Endothelial cell (in vitro differentiated cells): Measurements from ENCODE around the gene SMG5. TPM values are rescaled to one million over a fixed set of nuclear protein-coding genes. Genes with fewer than 3 reads are reported as not detected.
"Not testable (repeated sequence)": the region's sequence is repeated elsewhere in the genome, so short reads cannot be mapped to it uniquely, and the experiment has no call there.

Experiments used
- DNase-seq: peaks from one replicate; pipeline ENCODE4 v3.0.0; 2021; ENCODE audit warnings: low spot score
- H3K27ac Mint-ChIP-seq: one replicate; pipeline ENCODE4 v1.8.0; 2021; ENCODE audit warnings: mixed read lengths, inconsistent platforms; ENCODE audit not compliant: unreplicated experiment
- H3K27me3 Mint-ChIP-seq: one replicate; pipeline ENCODE4 v1.8.0; 2021; ENCODE audit warnings: mild to moderate bottlenecking, moderate library complexity, mixed read lengths, inconsistent platforms; ENCODE audit not compliant: unreplicated experiment
- H3K36me3 Mint-ChIP-seq: one replicate; pipeline ENCODE4 v1.8.0; 2021; ENCODE audit warnings: mild to moderate bottlenecking, low read depth, mixed read lengths, inconsistent platforms; ENCODE audit not compliant: unreplicated experiment
- H3K4me1 Mint-ChIP-seq: one replicate; pipeline ENCODE4 v1.8.0; 2021; ENCODE audit warnings: mild to moderate bottlenecking, mixed read lengths, inconsistent platforms; ENCODE audit not compliant: unreplicated experiment
- H3K4me3 Mint-ChIP-seq: one replicate; pipeline ENCODE4 v1.8.0; 2021; ENCODE audit warnings: mild to moderate bottlenecking, mixed read lengths, inconsistent platforms; ENCODE audit not compliant: unreplicated experiment
- H3K9me3 Mint-ChIP-seq: one replicate; pipeline ENCODE4 v1.8.0; 2021; ENCODE audit warnings: mixed read lengths, inconsistent platforms; ENCODE audit not compliant: unreplicated experiment
- CTCF ChIP-seq: fragments of 200-600 bp; sonication (generic); IDR thresholded peaks from one replicate; pipeline ENCODE4 v1.5.0; 2021; ENCODE audit warnings: antibody characterized with exemption; ENCODE audit not compliant: unreplicated experiment
- long read RNA-seq: library from polyadenylated mRNA; unstranded; transcript quantifications from one replicate; pipeline ENCODE4 v2.0.0, GENCODE V29; 2020; ENCODE audit not compliant: unreplicated experiment
- total RNA-seq: library from RNA; stranded (reverse); fragmentation: NEBNext Ultra II Directional; extraction: Animal tissue kit (Norgen Biotek cat#: 25700); gene quantifications from one replicate; pipeline ENCODE4 v1.2.1, GENCODE V29; 2021; ENCODE audit not compliant: unreplicated experiment

Gene SMG5
- 75.2 TPM for total RNA-seq
- long read RNA-seq, full-length matches to known transcripts: 7 of 21 reads
- long read RNA-seq, partial matches to known transcripts: 9 of 21 reads
- long read RNA-seq, other reads (novel, unspliced or antisense): 5 of 21 reads

- no peak for TF ChIP-seq CTCF
- DNase-seq: peak; percentile 95
- H3K27ac Mint-ChIP-seq: peak within 1 kb of the TSS; percentile 92
- no peaks in the 10 kb centered on the region for H3K9me3 Mint-ChIP-seq
- H3K4me3 Mint-ChIP-seq: peak within 1 kb of the TSS; percentile 99
- peaks cover 3% of the 10 kb centered on the region for H3K27me3 Mint-ChIP-seq
- peaks cover 21% of the 10 kb centered on the region for H3K4me1 Mint-ChIP-seq
- peaks cover 12% of the 10 kb centered on the region for H3K36me3 Mint-ChIP-seq
These were observed at the start of gene SMG5 for GRCh38 chr1:156282479-156283222. Gene SMG5 (minus strand): TSS chr1:156282825. CDS start chr1:156282680, 145 bp downstream.

- H3K27ac Mint-ChIP-seq, H3K4me3 Mint-ChIP-seq, H3K27me3 Mint-ChIP-seq, H3K4me1 Mint-ChIP-seq, DNase-seq, H3K9me3 Mint-ChIP-seq: not testable (repeated sequence)
- peaks cover 23% of the 10 kb centered on the region for H3K36me3 Mint-ChIP-seq
These were observed 40.6 kb upstream of the SMG5 start for GRCh38 chr1:156323179-156323578.

- Mint-ChIP-seq H3K27me3 (no peaks in the 10 kb centered on the region), H3K36me3 (peaks cover 29% of the 10 kb centered on the region)
These were observed 37.9 kb upstream of the SMG5 start for GRCh38 chr1:156320560-156320959.

GRCh38 chr1:156319664-156320063 is 37.0 kb upstream of the SMG5 start:
- Mint-ChIP-seq H3K36me3 (peaks cover 24% of the 10 kb centered on the region), H3K27ac (no peak overlapping the region), H3K4me1 (no peaks in the 10 kb centered on the region), H3K4me3 (no peak overlapping the region), H3K9me3 (no peaks in the 10 kb centered on the region), H3K27me3 (no peaks in the 10 kb centered on the region)
- TF ChIP-seq CTCF: peak; percentile 51
- no peak for DNase-seq

More at GRCh38 chr1:156320560-156320959, 37.9 kb upstream of the SMG5 start:
- H3K4me1 Mint-ChIP-seq: no peaks in the 10 kb centered on the region
- H3K27ac Mint-ChIP-seq: no peak overlapping the region
- H3K4me3 Mint-ChIP-seq: peak overlapping the region; percentile 56
- H3K9me3 Mint-ChIP-seq: no peaks in the 10 kb centered on the region
- no peak for DNase-seq
- no peak for TF ChIP-seq CTCF

GRCh38 chr1:156316909-156317308 is 34.3 kb upstream of the SMG5 start:
- Mint-ChIP-seq H3K36me3 (peaks cover 23% of the 10 kb centered on the region), H3K27me3 (no peaks in the 10 kb centered on the region), H3K27ac (no peak overlapping the region), H3K9me3 (no peaks in the 10 kb centered on the region), H3K4me3 (no peak overlapping the region), H3K4me1 (no peaks in the 10 kb centered on the region)
- no peak for DNase-seq
- no peak for TF ChIP-seq CTCF
